DOHH2 (cell line): ENCODE results near the gene ST6GALNAC6.

Source experiments
- CTCF ChIP-seq: fragments of 200-600 bp; sonication (generic); IDR thresholded peaks from one replicate; pipeline ENCODE4 v1.5.1; 2014; ENCODE audit warnings: antibody characterized with exemption, mild to moderate bottlenecking, low read depth, low read length; ENCODE audit not compliant: poor library complexity, severe bottlenecking
- EZH2phosphoT487 ChIP-seq: fragments of 200-600 bp; sonication (generic); IDR thresholded peaks from 2 replicates; pipeline ENCODE4 v1.6.1; 2017; ENCODE audit warnings: borderline replicate concordance, mild to moderate bottlenecking, antibody characterized with exemption, low read length, moderate library complexity, mixed read lengths

GRCh38 chr9:127898433-127899127 is 823 bp downstream of the ST6GALNAC6 start:
- no peak for TF ChIP-seq CTCF
- TF ChIP-seq EZH2phosphoT487, result no peak
